GM21367 (cell line): ENCODE measurements around the gene KRTAP9-2.
"Not testable (repeated sequence)": the region's sequence is repeated elsewhere in the genome, so short reads cannot be mapped to it uniquely, and the experiment has no call there.

Experiments
- ATAC-seq: cut with Tn5 transposase; IDR thresholded peaks from one replicate; pipeline ENCODE4 v1.9.1; 2021; ENCODE audit not compliant: unreplicated experiment

KRTAP9-2 gene

GRCh38 chr17:41232399-41233105 lies 6.1 kb downstream of the KRTAP9-2 start, which contains the start of gene KRTAP9-3:
KRTAP9-3 (plus strand) TSS chr17:41232449; CDS start chr17:41232502, 53 bp downstream.
- not testable (repeated sequence) for ATAC-seq

- ATAC-seq, result not testable (repeated sequence)
Observed at GRCh38 chr17:41237116-41237515, 10.7 kb downstream of the KRTAP9-2 start.

- ATAC-seq, result not testable (repeated sequence)
Observed at GRCh38 chr17:41237949-41238437, 11.5 kb downstream of the KRTAP9-2 start, which contains the start of gene KRTAP9-8. KRTAP9-8 (plus strand) TSS chr17:41237999; CDS start chr17:41238052, 53 bp downstream.

- not testable (repeated sequence) for ATAC-seq
Observed at GRCh38 chr17:41246995-41247787, 20.7 kb downstream of the KRTAP9-2 start.

- ATAC-seq, result not testable (repeated sequence)
Observed at GRCh38 chr17:41249637-41250240, 23.3 kb downstream of the KRTAP9-2 start, which contains the start of gene KRTAP9-4. KRTAP9-4 (plus strand) TSS chr17:41249687; CDS start chr17:41249721, 34 bp downstream.

- no peak for ATAC-seq
Observed at GRCh38 chr17:41251261-41251660, 24.8 kb downstream of the KRTAP9-2 start.

- no peak for ATAC-seq
Observed at GRCh38 chr17:41254861-41255260, 28.4 kb downstream of the KRTAP9-2 start.

- ATAC-seq, result not testable (repeated sequence)
Observed at GRCh38 chr17:41255381-41256290, 29.2 kb downstream of the KRTAP9-2 start, which contains the start of gene KRTAP9-9. KRTAP9-9 (plus strand) TSS chr17:41255384.

- ATAC-seq, result no peak
Observed at GRCh38 chr17:41256291-41256685, 29.8 kb downstream of the KRTAP9-2 start.

GRCh38 chr17:41258406-41258805 lies 32.0 kb downstream of the KRTAP9-2 start:
- ATAC-seq, result no peak

- no peak for ATAC-seq
Observed at GRCh38 chr17:41263212-41263611, 36.8 kb downstream of the KRTAP9-2 start.

- no peak for ATAC-seq
Observed at GRCh38 chr17:41264599-41264998, 38.2 kb downstream of the KRTAP9-2 start.

- no peak for ATAC-seq
Observed at GRCh38 chr17:41265078-41265477, 38.6 kb downstream of the KRTAP9-2 start, which contains the start of gene KRTAP9-6. KRTAP9-6 (plus strand) TSS chr17:41265378; CDS start chr17:41265378, 0 bp downstream.

- no peak for ATAC-seq
Observed at GRCh38 chr17:41267711-41268110, 41.3 kb downstream of the KRTAP9-2 start.

- not testable (repeated sequence) for ATAC-seq
Observed at GRCh38 chr17:41271323-41271722, 44.9 kb downstream of the KRTAP9-2 start.

GRCh38 chr17:41271858-41272257 lies 45.4 kb downstream of the KRTAP9-2 start:
- no peak for ATAC-seq

- not testable (repeated sequence) for ATAC-seq
Observed at GRCh38 chr17:41275648-41276190, 49.3 kb downstream of the KRTAP9-2 start, which contains the start of gene KRTAP9-7. KRTAP9-7 (plus strand) TSS chr17:41275698; CDS start chr17:41275698, 0 bp downstream.
